ENCODE results near the gene RNH1. TPM values are rescaled to one million over a fixed set of nuclear protein-coding genes. Genes with fewer than 3 reads are reported as not detected.
A peak's percentile ranks its signal among the peaks of the same experiment; 100 is the strongest.

The RNH1 gene
- polyA plus RNA-seq, 1 of the 3 experiments (the other 2 are of a cell fraction) = 147 TPM

- 0 out of 2 replicates have a peak, but pooled peaks cover 3% of the 10 kb centered on the region for H3K79me2 ChIP-seq (ENCODE audit: insufficient read depth)
- H3K4me2 ChIP-seq = no peak overlapping the region
- no peaks in the 10 kb centered on the region for H4K20me1 ChIP-seq (ENCODE audit: insufficient read depth)
- POLR2A ChIA-PET = no interaction called here
- TF ChIP-seq ELF1 (IDR thresholded peaks at IDR 0.05) = no peak
- peaks cover 16 to 67% of the 10 kb centered on the region in 2 experiments for H3K36me3 ChIP-seq (replicated peaks in 1 of 2; ENCODE audit: control insufficient read depth in 1 of 2, insufficient read depth in 2 of 2, low read length in 1 of 2)
- no peaks in the 10 kb centered on the region for H3K9me2 ChIP-seq
- no peaks in the 10 kb centered on the region for H3K9me3 ChIP-seq
- H3K4me3 ChIP-seq (ENCODE audit: low read depth in 2 of 2, low read length in 1 of 2) = no peak overlapping the region
- CTCF ChIA-PET = no interaction called here
- no peak overlapping the region for H3K9ac ChIP-seq
- H3K27me3 ChIP-seq (ENCODE audit: insufficient read depth) = no peaks in the 10 kb centered on the region
- H2AFZ ChIP-seq (ENCODE audit: low read depth) = no peak overlapping the region
- DNase-seq = peak; percentile 44
- peaks cover 5% of the 10 kb centered on the region for H3F3A ChIP-seq (replicated peaks; ENCODE audit: insufficient read depth)
- no peaks in the 10 kb centered on the region; a peak in 1 of 4 replicates for H3K4me1 ChIP-seq (ENCODE audit: control insufficient read depth in 1 of 2, insufficient read depth in 2 of 2, low read depth in 1 of 2, low read length in 1 of 2)
- H3K27ac ChIP-seq (ENCODE audit: low read depth in 2 of 2, low read length in 1 of 2) = no peak overlapping the region; a peak in 1 of 4 replicates
- WGBS (ENCODE audit: low lambda C conversion rate) = 98% methylated on average over 25 of the region's 37 CpGs
Measured at GRCh38 chr11:494761-495536, 12.1 kb downstream of the RNH1 start.

- TF ChIP-seq MAX (IDR thresholded peaks at IDR 0.05; ENCODE audit: low read depth) (no peak), NFIC (IDR thresholded peaks at IDR 0.05; ENCODE audit: borderline replicate concordance) (no peak), GATA2 (CRISPR knock-in tag; IDR thresholded peaks at IDR 0.05) (no peak), PBX3 (IDR thresholded peaks at IDR 0.05) (no peak), FOXJ3 (CRISPR knock-in tag; IDR thresholded peaks at IDR 0.05) (no peak), IRF3 (IDR thresholded peaks at IDR 0.05; ENCODE audit: low read depth, low read length) (no peak), MXI1 (IDR thresholded peaks at IDR 0.05; ENCODE audit: low read depth, low read length) (no peak), RAD21 (IDR thresholded peaks at IDR 0.05; ENCODE audit: low read length) (no peak), TCF12 (IDR thresholded peaks at IDR 0.05) (no peak), MEF2A (IDR thresholded peaks at IDR 0.05; ENCODE audit: borderline replicate concordance, low read depth) (no peak), REST (IDR thresholded peaks at IDR 0.05; ENCODE audit: low read depth, low read length) (no peak), FOXM1 (IDR thresholded peaks at IDR 0.05; ENCODE audit: low read depth) (no peak), NRF1 (IDR thresholded peaks at IDR 0.05; ENCODE audit: low read depth, low read length) (no peak), RXRA (IDR thresholded peaks at IDR 0.05; ENCODE audit: borderline replicate concordance, low read depth) (no peak), SMC3 (IDR thresholded peaks at IDR 0.05; ENCODE audit: low read depth, low read length) (no peak), TAF1 (IDR thresholded peaks at IDR 0.05; ENCODE audit: borderline replicate concordance, low read depth, low read length) (no peak), TEAD4 (IDR thresholded peaks at IDR 0.05; ENCODE audit: borderline replicate concordance, insufficient read depth) (no peak), YY1 (IDR thresholded peaks at IDR 0.05; ENCODE audit: low read depth) (no peak), SIN3A (IDR thresholded peaks at IDR 0.05; ENCODE audit: borderline replicate concordance, low read depth, low read length) (no peak)
- H3K27ac ChIP-seq (ENCODE audit: low read depth in 2 of 2, low read length in 1 of 2) = no peak overlapping the region; a peak in 1 of 4 replicates
- peaks cover 5 to 49% of the 10 kb centered on the region in 2 experiments for H3K36me3 ChIP-seq (replicated peaks in 1 of 2; ENCODE audit: control insufficient read depth in 1 of 2, insufficient read depth in 2 of 2, low read length in 1 of 2)
- no peaks in the 10 kb centered on the region for H3K9me3 ChIP-seq
- CTCF ChIA-PET = no interaction called here
- H3K9me2 ChIP-seq = no peaks in the 10 kb centered on the region
- no peaks in the 10 kb centered on the region for H3K27me3 ChIP-seq (ENCODE audit: insufficient read depth)
- 93% methylated on average over 14 of the region's 32 CpGs for WGBS (ENCODE audit: low lambda C conversion rate)
- no peaks in the 10 kb centered on the region for H4K20me1 ChIP-seq (ENCODE audit: insufficient read depth)
- POLR2A ChIA-PET = interaction anchor here (0.8 kb wide), 1 partner anchor 9 kb away, joined by 3 read pairs; no protein-coding TSS in a partner anchor
- H3K4me2 ChIP-seq = no peak overlapping the region
- no peak overlapping the region for H3K9ac ChIP-seq
- 0 out of 2 replicates have a peak, but pooled peaks cover 3% of the 10 kb centered on the region for H3K79me2 ChIP-seq (ENCODE audit: insufficient read depth)
- H3K4me1 ChIP-seq (ENCODE audit: control insufficient read depth in 1 of 2, insufficient read depth in 2 of 2, low read depth in 1 of 2, low read length in 1 of 2) = no peaks in the 10 kb centered on the region; a peak in 1 of 4 replicates
- no peak overlapping the region for H2AFZ ChIP-seq (ENCODE audit: low read depth)
- peaks cover 5% of the 10 kb centered on the region for H3F3A ChIP-seq (replicated peaks; ENCODE audit: insufficient read depth)
- DNase-seq = peak; percentile 34
- no peak overlapping the region for H3K4me3 ChIP-seq (ENCODE audit: low read depth in 2 of 2, low read length in 1 of 2)
Measured at GRCh38 chr11:492427-493226, 14.4 kb downstream of the RNH1 start.

All from SK-N-SH (cell line).